Neural cell (in vitro differentiated cells): Measurements from ENCODE around the gene RFNG.

Experiments used
- EP300 ChIP-seq: fragments of 450-650 bp; conservative IDR thresholded peaks from 2 replicates; pipeline ENCODE4 v1.6.1; 2014; ENCODE audit warnings: antibody characterized with exemption, mild to moderate bottlenecking, moderate library complexity; ENCODE audit not compliant: poor library complexity, severe bottlenecking
- TF ChIP-seq, protein P1 (sequence below): fragments of 450-650 bp; IDR thresholded peaks from 2 replicates; pipeline ENCODE4 v1.5.1; 2014; ENCODE audit warnings: antibody characterized with exemption, mild to moderate bottlenecking, moderate library complexity; ENCODE audit not compliant: poor library complexity, severe bottlenecking
- TF ChIP-seq, protein P2 (sequence below): IDR thresholded peaks from 2 replicates; pipeline ENCODE4 v1.6.1; 2012; ENCODE audit warnings: borderline replicate concordance

DNA sequence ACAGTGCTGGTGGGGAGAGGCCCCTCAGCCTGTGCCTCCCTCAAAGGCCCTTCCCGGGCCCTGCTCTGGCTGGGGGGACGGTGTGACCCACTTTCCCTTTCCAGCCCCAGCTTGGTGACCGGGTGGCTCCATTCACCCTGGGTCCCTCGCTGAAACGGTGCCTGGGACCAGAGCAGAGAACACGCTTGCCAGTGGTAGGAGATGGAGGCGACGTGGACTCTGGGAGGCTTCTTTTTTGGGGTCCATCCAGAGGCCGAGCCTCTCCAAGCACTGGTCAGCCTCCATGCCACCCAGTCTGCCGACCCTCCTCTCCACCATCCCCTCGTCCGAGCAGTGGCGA lies 36.7 kb downstream of the RFNG start:
- TF ChIP-seq, protein P1, sequence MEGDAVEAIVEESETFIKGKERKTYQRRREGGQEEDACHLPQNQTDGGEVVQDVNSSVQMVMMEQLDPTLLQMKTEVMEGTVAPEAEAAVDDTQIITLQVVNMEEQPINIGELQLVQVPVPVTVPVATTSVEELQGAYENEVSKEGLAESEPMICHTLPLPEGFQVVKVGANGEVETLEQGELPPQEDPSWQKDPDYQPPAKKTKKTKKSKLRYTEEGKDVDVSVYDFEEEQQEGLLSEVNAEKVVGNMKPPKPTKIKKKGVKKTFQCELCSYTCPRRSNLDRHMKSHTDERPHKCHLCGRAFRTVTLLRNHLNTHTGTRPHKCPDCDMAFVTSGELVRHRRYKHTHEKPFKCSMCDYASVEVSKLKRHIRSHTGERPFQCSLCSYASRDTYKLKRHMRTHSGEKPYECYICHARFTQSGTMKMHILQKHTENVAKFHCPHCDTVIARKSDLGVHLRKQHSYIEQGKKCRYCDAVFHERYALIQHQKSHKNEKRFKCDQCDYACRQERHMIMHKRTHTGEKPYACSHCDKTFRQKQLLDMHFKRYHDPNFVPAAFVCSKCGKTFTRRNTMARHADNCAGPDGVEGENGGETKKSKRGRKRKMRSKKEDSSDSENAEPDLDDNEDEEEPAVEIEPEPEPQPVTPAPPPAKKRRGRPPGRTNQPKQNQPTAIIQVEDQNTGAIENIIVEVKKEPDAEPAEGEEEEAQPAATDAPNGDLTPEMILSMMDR, result no peak
- no peak for TF ChIP-seq EP300
- TF ChIP-seq, protein P2, sequence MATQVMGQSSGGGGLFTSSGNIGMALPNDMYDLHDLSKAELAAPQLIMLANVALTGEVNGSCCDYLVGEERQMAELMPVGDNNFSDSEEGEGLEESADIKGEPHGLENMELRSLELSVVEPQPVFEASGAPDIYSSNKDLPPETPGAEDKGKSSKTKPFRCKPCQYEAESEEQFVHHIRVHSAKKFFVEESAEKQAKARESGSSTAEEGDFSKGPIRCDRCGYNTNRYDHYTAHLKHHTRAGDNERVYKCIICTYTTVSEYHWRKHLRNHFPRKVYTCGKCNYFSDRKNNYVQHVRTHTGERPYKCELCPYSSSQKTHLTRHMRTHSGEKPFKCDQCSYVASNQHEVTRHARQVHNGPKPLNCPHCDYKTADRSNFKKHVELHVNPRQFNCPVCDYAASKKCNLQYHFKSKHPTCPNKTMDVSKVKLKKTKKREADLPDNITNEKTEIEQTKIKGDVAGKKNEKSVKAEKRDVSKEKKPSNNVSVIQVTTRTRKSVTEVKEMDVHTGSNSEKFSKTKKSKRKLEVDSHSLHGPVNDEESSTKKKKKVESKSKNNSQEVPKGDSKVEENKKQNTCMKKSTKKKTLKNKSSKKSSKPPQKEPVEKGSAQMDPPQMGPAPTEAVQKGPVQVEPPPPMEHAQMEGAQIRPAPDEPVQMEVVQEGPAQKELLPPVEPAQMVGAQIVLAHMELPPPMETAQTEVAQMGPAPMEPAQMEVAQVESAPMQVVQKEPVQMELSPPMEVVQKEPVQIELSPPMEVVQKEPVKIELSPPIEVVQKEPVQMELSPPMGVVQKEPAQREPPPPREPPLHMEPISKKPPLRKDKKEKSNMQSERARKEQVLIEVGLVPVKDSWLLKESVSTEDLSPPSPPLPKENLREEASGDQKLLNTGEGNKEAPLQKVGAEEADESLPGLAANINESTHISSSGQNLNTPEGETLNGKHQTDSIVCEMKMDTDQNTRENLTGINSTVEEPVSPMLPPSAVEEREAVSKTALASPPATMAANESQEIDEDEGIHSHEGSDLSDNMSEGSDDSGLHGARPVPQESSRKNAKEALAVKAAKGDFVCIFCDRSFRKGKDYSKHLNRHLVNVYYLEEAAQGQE, result no peak
